Memory B cell (primary cell): ENCODE data around the gene ADAMTS9.

Source experiments
- ATAC-seq: fragments of 150-1000 bp; cut with Tn5 transposase; 2 replicates; pipeline ENCODE4 v1.10.0; 2021; ENCODE audit warnings: low read depth, mild to moderate bottlenecking, moderate library complexity
- DNase-seq, 2 donors: peaks; one replicate each; pipeline ENCODE4 v3.0.0; 2022; ENCODE audit warnings: low spot score in 2 of 2
- H3K27ac Mint-ChIP-seq: one replicate; pipeline ENCODE4 v1.8.0; 2022; ENCODE audit warnings: mild to moderate bottlenecking, moderate library complexity, mixed read lengths
- H3K27me3 Mint-ChIP-seq: one replicate; pipeline ENCODE4 v1.8.0; 2022; ENCODE audit warnings: mixed read lengths
- H3K36me3 Mint-ChIP-seq: one replicate; pipeline ENCODE4 v1.8.0; 2022; ENCODE audit warnings: mild to moderate bottlenecking, mixed read lengths
- H3K4me1 Mint-ChIP-seq: one replicate; pipeline ENCODE4 v1.8.0; 2022; ENCODE audit warnings: mixed read lengths
- H3K4me3 Mint-ChIP-seq: one replicate; pipeline ENCODE4 v1.8.0; 2022; ENCODE audit warnings: mild to moderate bottlenecking, moderate library complexity, mixed read lengths
- H3K9me3 Mint-ChIP-seq: one replicate; pipeline ENCODE4 v1.8.0; 2022; ENCODE audit warnings: mixed read lengths

ADAMTS9 gene

GRCh38 chr3:64705946-64706345, 18.1 kb upstream of the ADAMTS9 start:
- Mint-ChIP-seq H3K4me1 (no peaks in the 10 kb centered on the region), H3K27ac (no peak overlapping the region), H3K27me3 (no peaks in the 10 kb centered on the region), H3K36me3 (no peaks in the 10 kb centered on the region), H3K9me3 (peaks cover 10% of the 10 kb centered on the region), H3K4me3 (no peak overlapping the region)
- DNase-seq: no peak
- no peak for ATAC-seq

GRCh38 chr3:64696896-64697295, 9.1 kb upstream of the ADAMTS9 start:
- no peak overlapping the region for H3K4me3 Mint-ChIP-seq
- H3K4me1 Mint-ChIP-seq: no peaks in the 10 kb centered on the region

GRCh38 chr3:64694114-64694513, 6.3 kb upstream of the ADAMTS9 start:
- Mint-ChIP-seq H3K9me3 (peaks cover 1% of the 10 kb centered on the region), H3K27me3 (no peaks in the 10 kb centered on the region), H3K4me1 (no peaks in the 10 kb centered on the region), H3K4me3 (no peak overlapping the region), H3K27ac (no peak overlapping the region), H3K36me3 (no peaks in the 10 kb centered on the region)
- ATAC-seq (no peak), DNase-seq (no peak)

More at GRCh38 chr3:64696896-64697295, 9.1 kb upstream of the ADAMTS9 start:
- ATAC-seq (no peak), DNase-seq (no peak)
- H3K36me3 Mint-ChIP-seq: no peaks in the 10 kb centered on the region
- no peaks in the 10 kb centered on the region for H3K27me3 Mint-ChIP-seq
- no peak overlapping the region for H3K27ac Mint-ChIP-seq
- H3K9me3 Mint-ChIP-seq: peaks cover 3% of the 10 kb centered on the region

- H3K27ac Mint-ChIP-seq: no peak overlapping the region
Measured at GRCh38 chr3:64693031-64693430, 5.2 kb upstream of the ADAMTS9 start.

GRCh38 chr3:64691051-64691450, 3.3 kb upstream of the ADAMTS9 start:
- ATAC-seq (no peak), DNase-seq (no peak)
- Mint-ChIP-seq H3K27me3 (peaks cover 16% of the 10 kb centered on the region), H3K36me3 (peaks cover 3% of the 10 kb centered on the region), H3K4me1 (peaks cover 6% of the 10 kb centered on the region), H3K4me3 (no peak overlapping the region), H3K27ac (no peak overlapping the region), H3K9me3 (peaks cover under 1% of the 10 kb centered on the region)

More at GRCh38 chr3:64693031-64693430, 5.2 kb upstream of the ADAMTS9 start:
- ATAC-seq (no peak), DNase-seq (no peak)
- Mint-ChIP-seq H3K9me3 (peaks cover 1% of the 10 kb centered on the region), H3K36me3 (peaks cover 3% of the 10 kb centered on the region), H3K4me1 (peaks cover 4% of the 10 kb centered on the region), H3K4me3 (no peak overlapping the region), H3K27me3 (peaks cover 7% of the 10 kb centered on the region)

GRCh38 chr3:64687086-64687780, 567 bp downstream of the ADAMTS9 start:
- Mint-ChIP-seq H3K9me3 (peaks cover 3% of the 10 kb centered on the region), H3K4me3 (no peak overlapping the region), H3K27me3 (peaks cover 21% of the 10 kb centered on the region), H3K4me1 (peaks cover 6% of the 10 kb centered on the region), H3K27ac (no peak overlapping the region), H3K36me3 (peaks cover 6% of the 10 kb centered on the region)
- DNase-seq (no peak), ATAC-seq (no peak)

GRCh38 chr3:64686446-64686908, 1.3 kb downstream of the ADAMTS9 start:
- peaks cover 6% of the 10 kb centered on the region for H3K4me1 Mint-ChIP-seq
- no peak for DNase-seq
- H3K9me3 Mint-ChIP-seq: peaks cover 3% of the 10 kb centered on the region
- H3K36me3 Mint-ChIP-seq: peaks cover 6% of the 10 kb centered on the region
- H3K27ac Mint-ChIP-seq: no peak overlapping the region
- H3K4me3 Mint-ChIP-seq: peak overlapping the region; percentile 33
- no peak for ATAC-seq
- peaks cover 21% of the 10 kb centered on the region for H3K27me3 Mint-ChIP-seq

- peaks cover 6% of the 10 kb centered on the region for H3K36me3 Mint-ChIP-seq
- no peak overlapping the region for H3K4me3 Mint-ChIP-seq
- DNase-seq (no peak), ATAC-seq (no peak)
- H3K9me3 Mint-ChIP-seq: peaks cover 3% of the 10 kb centered on the region
- peaks cover 6% of the 10 kb centered on the region for H3K4me1 Mint-ChIP-seq
- H3K27ac Mint-ChIP-seq: no peak overlapping the region
- peaks cover 21% of the 10 kb centered on the region for H3K27me3 Mint-ChIP-seq
Measured at GRCh38 chr3:64685800-64686445, 1.9 kb downstream of the ADAMTS9 start.

GRCh38 chr3:64685331-64685799, 2.4 kb downstream of the ADAMTS9 start:
- Mint-ChIP-seq H3K4me1 (peaks cover 6% of the 10 kb centered on the region), H3K9me3 (peaks cover 3% of the 10 kb centered on the region), H3K27ac (no peak overlapping the region), H3K36me3 (peaks cover 6% of the 10 kb centered on the region), H3K4me3 (no peak overlapping the region), H3K27me3 (peaks cover 21% of the 10 kb centered on the region)
- no peak for DNase-seq
- no peak for ATAC-seq

GRCh38 chr3:64684715-64685261, 3.0 kb downstream of the ADAMTS9 start:
- no peak for DNase-seq
- Mint-ChIP-seq H3K27me3 (peaks cover 21% of the 10 kb centered on the region), H3K4me1 (peaks cover 6% of the 10 kb centered on the region)

GRCh38 chr3:64681827-64682226, 6.0 kb downstream of the ADAMTS9 start:
- Mint-ChIP-seq H3K4me1 (peaks cover 2% of the 10 kb centered on the region), H3K9me3 (peaks cover 3% of the 10 kb centered on the region), H3K36me3 (peaks cover 3% of the 10 kb centered on the region), H3K27ac (no peak overlapping the region), H3K27me3 (peaks cover 10% of the 10 kb centered on the region), H3K4me3 (no peak overlapping the region)
- no peak for DNase-seq
- no peak for ATAC-seq

More at GRCh38 chr3:64684715-64685261, 3.0 kb downstream of the ADAMTS9 start:
- Mint-ChIP-seq H3K27ac (no peak overlapping the region), H3K4me3 (no peak overlapping the region), H3K36me3 (peaks cover 6% of the 10 kb centered on the region), H3K9me3 (peaks cover 3% of the 10 kb centered on the region)
- ATAC-seq: no peak

- H3K27me3 Mint-ChIP-seq: peaks cover 5% of the 10 kb centered on the region
- no peak overlapping the region for H3K27ac Mint-ChIP-seq
- no peaks in the 10 kb centered on the region for H3K4me1 Mint-ChIP-seq
- ATAC-seq (no peak), DNase-seq (no peak)
- peaks cover 3% of the 10 kb centered on the region for H3K9me3 Mint-ChIP-seq
- H3K4me3 Mint-ChIP-seq: no peak overlapping the region
- peaks cover 3% of the 10 kb centered on the region for H3K36me3 Mint-ChIP-seq
Measured at GRCh38 chr3:64681015-64681414, 6.8 kb downstream of the ADAMTS9 start.

GRCh38 chr3:64680334-64680733, 7.5 kb downstream of the ADAMTS9 start:
- Mint-ChIP-seq H3K9me3 (peaks cover 3% of the 10 kb centered on the region), H3K27ac (no peak overlapping the region), H3K4me3 (no peak overlapping the region), H3K27me3 (peaks cover 5% of the 10 kb centered on the region), H3K36me3 (peaks cover 3% of the 10 kb centered on the region), H3K4me1 (no peaks in the 10 kb centered on the region)
- no peak for DNase-seq
- no peak for ATAC-seq

- no peaks in the 10 kb centered on the region for H3K4me1 Mint-ChIP-seq
- no peak overlapping the region for H3K4me3 Mint-ChIP-seq
- DNase-seq (no peak), ATAC-seq (no peak)
- no peaks in the 10 kb centered on the region for H3K36me3 Mint-ChIP-seq
- no peak overlapping the region for H3K27ac Mint-ChIP-seq
- no peaks in the 10 kb centered on the region for H3K9me3 Mint-ChIP-seq
- no peaks in the 10 kb centered on the region for H3K27me3 Mint-ChIP-seq
Measured at GRCh38 chr3:64677961-64678716, 9.7 kb downstream of the ADAMTS9 start.
